Inflammatory macrophage (primary cell): Measurements from ENCODE around the gene COMMD2.
A peak's percentile ranks its signal among the peaks of the same experiment; 100 is the strongest.

Source experiments
- DNase-seq, 2 donors: peaks; one replicate each; pipeline ENCODE4 v3.0.0-alpha.2; 2020 to 2022

The COMMD2 gene

DNA sequence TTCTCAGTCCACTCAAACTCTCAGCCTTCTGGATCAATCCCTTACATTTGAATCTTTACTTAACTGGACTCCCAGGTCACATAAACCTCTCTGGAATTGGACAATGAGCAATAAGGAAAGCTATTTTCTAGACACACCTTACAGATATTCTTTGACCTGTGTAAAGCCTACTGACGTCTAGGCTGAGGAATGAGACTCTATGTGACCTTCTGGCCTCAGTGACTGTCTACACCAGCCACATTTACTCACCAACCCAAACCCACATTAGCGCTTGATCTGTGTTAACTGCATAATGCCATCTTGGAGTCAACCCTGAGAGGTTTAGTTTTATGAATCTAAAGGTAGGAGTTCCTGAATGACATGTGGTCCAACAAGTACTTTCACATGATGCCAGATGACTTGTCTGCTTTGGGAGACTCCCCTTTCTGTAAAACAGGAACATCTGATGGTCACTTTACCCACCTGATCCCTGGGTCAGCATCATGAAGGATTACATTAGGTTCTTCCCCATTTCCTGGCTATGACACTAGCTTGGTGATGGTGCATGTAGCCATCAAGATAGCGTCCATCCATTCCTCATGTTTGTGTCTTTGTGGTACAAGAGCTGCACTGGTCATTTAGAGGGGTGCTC, 11.4 kb upstream of the COMMD2 start:
- peak; percentile 50 to 60 for DNase-seq

GRCh38 chr3:149753717-149754116, 1.4 kb upstream of the COMMD2 start:
- DNase-seq: no peak

DNA sequence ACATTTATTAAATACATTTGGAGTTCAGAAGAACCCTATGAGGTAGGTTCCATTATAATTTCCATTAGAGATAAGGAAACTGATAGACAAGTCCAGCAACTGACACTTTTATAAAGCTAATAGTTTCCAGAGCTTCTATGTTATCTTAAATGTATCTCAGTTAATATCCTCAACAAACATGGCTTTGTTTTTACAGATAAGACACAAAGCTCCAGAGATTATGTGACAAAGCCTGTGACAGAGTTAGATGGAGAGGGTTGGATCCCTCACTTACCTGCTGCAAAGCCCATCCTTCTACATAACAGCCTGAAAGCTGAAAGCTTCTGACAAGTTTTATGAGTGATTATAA, 473 bp upstream of the COMMD2 start:
- DNase-seq: no peak

GRCh38 chr3:149751551-149751950, 738 bp downstream of the COMMD2 start:
- peak; percentile 35 to 50 for DNase-seq

- DNase-seq: no peak
These were observed 7.7 kb downstream of the COMMD2 start for GRCh38 chr3:149744606-149745005.

DNA sequence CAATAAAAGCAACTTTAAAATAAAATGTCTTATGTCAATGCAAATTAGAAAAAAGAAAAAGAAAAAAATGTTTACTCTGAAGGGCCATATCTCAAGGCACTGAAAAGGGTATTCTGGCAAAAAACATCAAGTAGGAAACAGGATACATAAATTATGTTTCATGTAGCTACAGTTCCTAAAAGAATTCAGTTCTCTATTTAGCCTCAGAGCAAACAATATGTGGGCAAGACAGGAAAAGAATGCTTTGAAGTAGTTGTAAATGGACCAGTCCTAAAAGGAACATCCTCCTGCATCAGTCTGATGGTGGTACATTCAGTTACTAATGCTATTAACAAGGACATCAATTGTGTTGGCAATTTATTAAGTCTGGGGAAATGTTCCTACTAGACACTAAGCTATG, 8.1 kb downstream of the COMMD2 start:
- no peak for DNase-seq

DNA sequence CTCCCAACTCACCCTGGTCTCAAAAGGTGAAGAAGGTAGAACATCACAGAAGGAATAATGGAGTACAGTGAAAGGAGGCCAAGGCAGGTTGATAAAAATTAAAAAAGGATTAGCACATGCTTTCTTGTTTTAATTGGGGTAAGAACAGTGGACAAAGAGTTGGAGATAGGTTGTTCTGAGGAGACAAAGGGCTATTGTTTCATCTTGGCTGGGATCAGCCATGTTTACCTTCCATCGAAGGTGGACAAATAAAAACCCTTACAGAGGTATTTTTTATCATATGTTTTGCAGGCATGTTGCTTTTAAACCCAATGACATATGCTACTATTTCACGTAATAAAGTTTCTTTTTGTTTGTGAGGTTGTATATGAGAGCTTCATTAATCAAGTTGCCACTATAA, 12.9 kb downstream of the COMMD2 start:
- no peak for DNase-seq

DNA sequence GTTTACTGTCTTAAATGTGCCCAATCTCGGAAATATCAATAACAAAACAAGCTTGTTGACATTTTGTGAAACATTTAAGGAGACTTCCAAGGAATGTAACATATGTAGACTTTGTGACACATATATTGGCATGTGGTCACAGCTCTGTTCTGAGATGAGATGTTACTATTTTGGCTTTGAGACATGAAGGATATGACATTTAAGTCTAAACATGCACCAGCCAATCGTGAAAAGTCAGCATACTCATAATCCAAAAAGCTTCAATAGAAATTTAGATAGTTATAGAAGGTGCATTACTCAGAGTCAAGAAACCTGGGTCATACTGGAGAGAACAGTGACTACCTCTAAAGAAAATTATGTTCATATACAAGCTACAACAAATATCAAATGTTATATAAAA, 13.4 kb downstream of the COMMD2 start:
- no peak for DNase-seq

GRCh38 chr3:149736953-149737205, 15.4 kb downstream of the COMMD2 start:
- no peak for DNase-seq

GRCh38 chr3:149736175-149736952, 15.9 kb downstream of the COMMD2 start:
- DNase-seq: no peak

GRCh38 chr3:149732234-149732633, 20.1 kb downstream of the COMMD2 start:
- DNase-seq: no peak

DNA sequence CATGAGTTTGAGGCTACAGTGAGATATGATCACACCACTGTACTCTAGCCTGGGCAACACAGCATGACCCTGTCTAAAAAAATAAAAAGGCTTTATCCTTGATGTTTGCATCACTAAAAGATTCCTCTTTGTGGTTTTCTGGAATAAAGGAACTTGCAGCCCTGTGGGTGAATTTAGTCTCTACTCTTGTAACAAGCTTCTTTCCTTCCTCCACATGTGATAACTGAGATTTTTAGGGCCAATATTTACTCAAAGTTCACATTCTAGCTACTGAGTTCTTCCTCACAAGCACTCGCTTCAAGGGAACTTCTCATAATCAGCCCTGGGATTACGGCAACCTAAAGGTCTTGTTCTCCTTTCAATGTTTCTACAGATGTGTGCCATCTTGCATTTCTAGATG, 24.6 kb downstream of the COMMD2 start:
- peak; percentile 85 to 93 for DNase-seq

- DNase-seq: no peak
These were observed 25.4 kb downstream of the COMMD2 start for GRCh38 chr3:149726716-149727407.

DNA sequence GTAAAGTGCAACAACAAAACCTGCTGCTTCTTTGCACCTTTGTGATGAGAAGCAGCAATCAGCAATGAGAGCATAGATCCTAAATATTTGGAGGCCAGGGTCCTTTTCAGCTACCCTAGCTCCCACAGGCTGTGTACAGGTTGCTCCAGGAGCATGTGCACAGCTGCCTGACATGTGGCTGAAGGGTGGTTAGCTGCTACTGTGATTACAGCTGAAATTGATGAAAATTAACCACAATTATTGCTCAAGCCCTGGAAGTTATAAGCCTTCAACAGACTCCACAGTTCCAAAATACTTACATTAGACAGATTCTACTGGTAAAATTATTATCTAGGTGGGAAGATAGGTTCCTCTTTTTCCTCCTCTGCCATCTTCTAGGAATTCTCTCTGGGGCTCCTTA, 28.5 kb downstream of the COMMD2 start:
- no peak for DNase-seq

DNA sequence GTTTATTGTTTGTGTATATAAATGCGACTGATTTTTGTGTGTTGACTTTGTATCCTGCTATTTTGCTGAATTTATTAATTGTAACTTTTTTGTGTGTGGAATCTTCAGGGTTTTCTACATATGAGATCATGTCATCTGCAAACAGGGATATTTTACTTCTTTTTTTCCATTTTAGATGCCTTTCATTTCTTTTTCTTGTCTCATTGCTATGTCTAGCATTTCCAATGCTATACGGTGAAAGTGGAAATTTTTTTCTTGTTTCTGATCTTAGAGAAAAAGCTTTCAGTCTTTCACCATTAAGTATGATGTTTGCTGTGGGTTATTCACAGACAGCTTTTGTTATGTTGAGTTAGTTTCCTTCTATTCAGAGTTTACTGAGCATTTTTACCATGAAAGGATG, 31.4 kb downstream of the COMMD2 start:
- DNase-seq: no peak

DNA sequence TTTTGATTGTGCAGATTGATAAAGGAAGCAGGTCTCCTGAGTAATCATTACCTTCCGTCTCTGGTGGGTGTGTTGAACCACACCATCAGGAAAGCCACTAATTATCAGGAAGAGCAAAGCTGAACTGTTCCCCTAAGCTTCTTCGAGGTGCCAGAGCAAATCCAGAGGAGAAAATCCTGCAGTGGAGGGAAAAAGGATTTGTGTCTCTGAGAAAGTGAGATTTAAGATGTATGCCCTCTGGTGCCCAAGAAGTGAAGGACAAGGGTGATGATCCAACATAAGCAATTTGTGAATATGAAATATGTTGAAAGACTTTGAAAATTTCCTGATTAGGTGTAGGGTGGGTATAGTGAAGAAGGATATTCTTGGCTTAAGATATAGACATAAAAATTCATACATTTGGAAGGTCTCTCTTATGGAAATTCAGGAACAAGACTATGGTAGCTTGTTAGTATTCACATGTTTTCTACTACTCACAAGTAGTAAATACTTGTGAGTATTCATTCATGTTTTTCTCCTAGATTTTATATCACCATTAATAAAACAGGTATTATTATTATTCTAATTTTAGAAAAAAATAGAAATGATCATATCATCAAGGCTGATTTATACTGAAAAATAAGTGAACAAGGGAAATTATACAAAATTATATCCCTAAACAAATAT, 34.8 kb downstream of the COMMD2 start:
- DNase-seq: peak; percentile 64 to 67

DNA sequence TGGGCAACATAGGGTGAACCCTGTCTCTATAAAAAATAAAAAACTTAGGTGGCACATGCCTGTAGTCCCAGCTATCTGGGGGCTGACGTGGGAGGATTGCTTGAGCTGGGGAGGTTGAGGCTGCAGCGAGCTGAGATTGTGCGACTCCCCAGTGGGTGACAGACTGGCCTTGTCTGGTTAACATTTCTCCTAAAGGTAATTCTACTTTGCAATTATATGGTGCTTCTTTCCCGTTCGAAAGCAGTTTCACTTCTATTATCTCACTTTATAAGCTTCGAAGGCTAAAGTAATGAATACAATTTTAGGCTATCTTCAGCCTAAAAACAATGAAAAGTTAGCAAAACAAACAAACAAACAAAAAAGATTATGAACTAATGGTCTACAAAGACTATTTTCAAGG, 35.3 kb downstream of the COMMD2 start:
- no peak for DNase-seq

DNA sequence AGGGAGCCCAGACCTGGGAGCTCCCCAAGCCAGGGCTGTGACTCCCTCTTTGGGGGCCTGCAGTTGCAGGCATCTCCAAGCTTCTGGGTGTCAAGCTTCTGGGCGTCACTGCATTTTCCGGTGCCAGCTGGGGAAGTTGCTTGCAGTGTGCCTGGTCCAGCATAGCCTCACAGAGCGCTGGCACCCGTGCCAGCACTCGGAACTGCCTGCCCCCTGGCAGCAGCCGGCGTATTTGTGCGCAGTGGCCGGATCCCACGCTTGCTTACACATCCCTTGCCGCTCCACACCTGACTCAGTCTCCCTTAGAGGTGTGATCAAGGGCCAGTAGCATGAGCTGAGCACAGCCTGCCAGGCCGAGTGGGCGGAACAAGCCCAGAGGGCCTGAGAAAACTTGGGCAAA, 37.0 kb downstream of the COMMD2 start:
- no peak for DNase-seq

DNA sequence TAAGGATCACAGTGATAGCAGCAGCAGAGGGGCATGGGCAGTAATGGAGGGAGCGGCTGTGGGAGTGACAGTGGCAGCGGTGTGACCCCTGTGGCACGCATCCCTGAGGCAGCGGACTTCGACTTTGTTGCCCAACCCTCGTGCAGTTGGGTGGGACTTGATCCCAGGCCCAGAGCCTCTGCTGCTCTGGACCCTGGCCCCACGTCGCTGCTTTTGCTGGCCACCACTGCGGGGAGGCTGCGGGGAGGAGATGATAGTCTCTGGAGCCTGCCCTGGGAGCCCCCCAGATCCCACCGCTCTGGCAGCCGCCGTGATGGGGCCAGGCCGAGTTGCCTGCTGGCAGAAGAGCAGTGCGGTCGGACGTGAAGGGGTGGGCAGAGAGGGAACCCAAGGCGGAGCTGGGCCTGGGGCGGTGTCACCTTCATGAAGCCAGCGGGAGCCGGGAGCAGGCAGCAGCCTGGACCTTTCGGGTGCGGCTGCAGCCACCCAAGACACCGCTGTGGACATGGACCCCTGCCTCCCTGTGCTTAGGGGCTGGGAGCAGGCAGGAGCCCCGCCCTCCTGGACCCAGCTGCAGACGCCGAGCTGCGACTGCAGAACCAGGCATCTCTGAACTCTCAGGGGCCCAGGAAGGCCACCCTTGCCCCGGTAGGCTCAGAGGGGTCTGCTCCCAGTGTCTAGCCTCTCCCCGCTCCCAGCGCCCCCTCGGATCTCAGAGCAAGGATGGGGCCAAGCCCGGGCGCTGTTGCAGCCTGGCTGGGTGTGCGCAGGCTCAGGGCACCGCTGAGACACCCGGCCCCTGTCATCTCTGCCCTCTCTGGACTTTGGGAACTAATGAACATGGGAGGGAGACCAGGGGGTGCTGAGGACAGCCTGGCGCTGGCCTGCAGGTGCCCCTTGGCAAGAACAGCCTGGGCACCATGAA, 38.3 kb downstream of the COMMD2 start:
- no peak for DNase-seq

DNA sequence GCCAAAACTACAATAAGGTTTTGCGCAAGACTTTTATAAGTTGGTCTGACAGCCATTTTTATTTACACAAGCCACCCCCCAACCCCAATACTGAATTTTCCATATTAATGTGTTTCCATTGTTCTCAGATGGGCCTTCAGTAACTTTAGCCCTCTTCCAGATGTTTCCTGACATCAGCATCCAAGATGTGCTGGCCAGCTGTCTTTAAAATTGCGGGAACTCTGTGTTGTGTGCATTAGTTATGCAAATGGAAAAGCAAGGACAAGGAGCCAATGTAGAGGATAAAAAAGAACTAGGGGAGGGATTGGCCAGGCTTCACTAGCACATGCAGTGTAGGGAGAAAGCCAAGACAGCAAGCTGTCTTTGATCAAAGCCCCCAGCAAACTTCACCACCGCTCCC, 45.4 kb downstream of the COMMD2 start:
- DNase-seq: no peak

- DNase-seq: no peak
These were observed 46.9 kb downstream of the COMMD2 start for GRCh38 chr3:149705416-149705815.

GRCh38 chr3:149703466-149703865, 48.8 kb downstream of the COMMD2 start:
- no peak for DNase-seq
